OCI-LY1 (cell line): ENCODE results near the gene ALDH3B1.

ENCODE experiments used
- EZH2 ChIP-seq: fragments of 200-600 bp; sonication (generic), shearing (Covaris generic); IDR thresholded peaks from 2 replicates; pipeline ENCODE4 v1.8.0; 2017; ENCODE audit warnings: borderline replicate concordance, mixed run types, mild to moderate bottlenecking, antibody characterized with exemption, low read length, moderate library complexity, mixed read lengths
- TF ChIP-seq, protein P1 (sequence below): fragments of 200-600 bp; sonication (generic), shearing (Covaris generic); IDR thresholded peaks from 2 replicates; pipeline ENCODE4 v1.5.1; 2017; ENCODE audit warnings: mild to moderate bottlenecking, antibody characterized with exemption, low read length, moderate library complexity, mixed read lengths

DNA sequence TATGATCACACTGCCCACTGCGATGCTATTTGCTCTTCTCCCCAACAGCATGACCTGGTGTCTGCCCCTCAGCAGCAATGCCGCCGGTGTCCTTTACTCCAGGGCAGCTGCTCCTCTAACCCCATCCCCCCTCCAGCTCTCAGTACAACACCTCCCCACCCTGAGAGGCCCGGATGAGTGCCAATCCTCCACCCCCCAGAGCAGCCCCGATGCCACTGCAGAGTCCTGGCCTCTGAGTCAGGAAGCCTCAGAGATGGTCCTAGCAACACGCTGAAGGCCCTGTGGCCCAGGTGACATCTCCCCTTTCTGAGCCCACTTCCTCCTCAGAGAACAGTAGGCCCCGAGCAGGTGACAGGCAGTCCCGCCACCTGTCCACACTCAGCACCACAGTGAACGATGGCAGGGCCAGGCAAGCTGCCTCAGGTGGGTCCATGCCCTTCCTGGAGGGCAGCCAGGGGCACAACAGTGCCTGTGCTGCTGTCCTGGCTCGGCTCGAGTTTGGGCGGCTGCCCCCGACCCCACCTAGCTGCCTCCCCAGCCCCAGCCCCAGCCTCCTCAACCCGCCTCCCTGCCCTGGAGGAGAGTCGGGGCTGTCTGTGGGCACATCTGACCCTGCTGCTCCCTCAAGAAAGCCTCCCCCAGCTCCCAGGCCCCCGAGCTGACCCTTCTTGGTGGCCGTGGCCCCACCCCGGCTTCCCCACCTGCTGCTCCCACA lies 16.4 kb downstream of the ALDH3B1 start:
- TF ChIP-seq, protein P1, sequence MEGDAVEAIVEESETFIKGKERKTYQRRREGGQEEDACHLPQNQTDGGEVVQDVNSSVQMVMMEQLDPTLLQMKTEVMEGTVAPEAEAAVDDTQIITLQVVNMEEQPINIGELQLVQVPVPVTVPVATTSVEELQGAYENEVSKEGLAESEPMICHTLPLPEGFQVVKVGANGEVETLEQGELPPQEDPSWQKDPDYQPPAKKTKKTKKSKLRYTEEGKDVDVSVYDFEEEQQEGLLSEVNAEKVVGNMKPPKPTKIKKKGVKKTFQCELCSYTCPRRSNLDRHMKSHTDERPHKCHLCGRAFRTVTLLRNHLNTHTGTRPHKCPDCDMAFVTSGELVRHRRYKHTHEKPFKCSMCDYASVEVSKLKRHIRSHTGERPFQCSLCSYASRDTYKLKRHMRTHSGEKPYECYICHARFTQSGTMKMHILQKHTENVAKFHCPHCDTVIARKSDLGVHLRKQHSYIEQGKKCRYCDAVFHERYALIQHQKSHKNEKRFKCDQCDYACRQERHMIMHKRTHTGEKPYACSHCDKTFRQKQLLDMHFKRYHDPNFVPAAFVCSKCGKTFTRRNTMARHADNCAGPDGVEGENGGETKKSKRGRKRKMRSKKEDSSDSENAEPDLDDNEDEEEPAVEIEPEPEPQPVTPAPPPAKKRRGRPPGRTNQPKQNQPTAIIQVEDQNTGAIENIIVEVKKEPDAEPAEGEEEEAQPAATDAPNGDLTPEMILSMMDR = no peak
- TF ChIP-seq EZH2 = no peak
